GM21528 (cell line): ENCODE results near the gene AKR1B1.
A peak's percentile ranks its signal among the peaks of the same experiment; 100 is the strongest.

Source experiments
- ATAC-seq: cut with Tn5 transposase; IDR thresholded peaks from one replicate; pipeline ENCODE4 v1.9.1; 2021; ENCODE audit warnings: mild to moderate bottlenecking, moderate library complexity; ENCODE audit not compliant: unreplicated experiment, low FRiP score

Gene AKR1B1

DNA sequence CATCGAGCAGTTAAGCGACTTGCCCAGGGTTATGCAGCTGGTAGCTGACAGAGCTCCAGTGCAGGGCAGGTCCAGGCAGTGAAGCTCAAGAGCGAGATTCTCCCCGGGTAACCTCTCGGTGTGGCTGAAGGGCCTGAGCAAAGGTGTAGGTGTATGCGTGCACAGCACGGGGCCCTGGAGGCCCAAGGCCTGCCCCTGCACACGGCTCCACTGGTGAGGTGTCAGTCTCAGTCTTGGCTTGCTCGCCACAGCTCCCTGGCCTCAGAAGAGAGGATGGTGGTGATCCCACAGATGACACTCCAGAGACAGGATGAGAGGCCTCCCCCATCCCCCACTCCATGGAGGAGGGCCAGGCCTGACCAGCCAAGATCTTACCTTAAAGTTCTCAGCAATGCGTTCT lies 12.0 kb downstream of the AKR1B1 start:
- ATAC-seq = no peak

- ATAC-seq = no peak
These were observed 12.5 kb downstream of the AKR1B1 start for GRCh38 chr7:134446446-134446845.

DNA sequence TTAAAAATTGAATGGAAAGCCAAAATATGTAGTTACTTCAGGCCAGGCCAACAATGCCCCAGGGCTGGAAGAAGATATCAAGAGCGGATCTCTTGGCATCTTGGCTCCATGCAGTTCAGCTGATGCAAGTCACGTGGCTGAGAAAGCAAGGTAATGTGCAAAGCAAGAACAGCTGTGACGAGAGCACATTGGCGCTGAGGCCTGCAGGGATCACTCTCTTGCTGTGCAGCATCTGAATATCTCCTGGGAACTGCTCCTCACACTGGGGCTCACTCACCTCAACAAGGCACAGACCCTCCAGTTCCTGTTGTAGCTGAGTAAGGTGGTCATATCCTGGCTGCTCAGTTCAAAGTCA lies 14.0 kb downstream of the AKR1B1 start:
- ATAC-seq = no peak

DNA sequence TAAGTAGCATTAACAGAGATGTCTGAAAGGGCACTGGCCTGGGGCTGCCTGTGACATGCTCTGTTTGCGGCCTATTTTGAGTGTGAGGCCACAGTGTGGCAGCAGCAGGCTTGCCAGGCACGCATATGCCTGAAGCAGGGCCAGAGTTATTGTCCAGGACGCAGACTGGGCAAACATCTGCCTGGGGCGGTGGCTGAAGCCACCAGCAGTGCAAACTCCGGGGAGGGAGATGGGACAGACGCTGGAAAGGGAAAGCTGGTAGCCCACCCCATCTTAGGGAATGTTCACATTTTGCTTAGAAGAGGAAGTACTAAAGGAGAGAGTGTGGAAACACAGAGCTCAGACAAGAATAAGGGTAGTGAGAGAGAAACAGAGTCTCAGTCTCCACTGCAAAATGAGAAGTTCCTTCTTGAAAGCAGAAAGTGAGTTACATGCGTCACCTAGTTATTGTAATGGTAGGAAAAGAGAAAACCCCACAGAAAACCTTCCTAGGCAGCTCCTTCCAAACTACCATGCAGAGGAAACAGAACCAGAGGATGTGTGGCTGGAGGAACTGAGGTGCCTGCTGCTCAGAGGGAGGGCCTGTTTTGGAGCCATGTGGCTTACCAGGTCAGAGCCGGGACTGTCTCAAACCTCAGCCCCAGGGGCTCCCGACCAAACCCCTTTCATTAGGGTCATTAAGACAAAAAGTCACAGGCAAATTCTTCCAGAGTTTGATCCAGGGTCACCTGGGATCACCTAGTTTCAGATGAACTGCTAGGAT lies 14.5 kb downstream of the AKR1B1 start:
- no peak for ATAC-seq

GRCh38 chr7:134443396-134444070 lies 15.4 kb downstream of the AKR1B1 start:
- ATAC-seq = no peak

- ATAC-seq = no peak
These were observed 16.3 kb downstream of the AKR1B1 start for GRCh38 chr7:134442441-134443220.

DNA sequence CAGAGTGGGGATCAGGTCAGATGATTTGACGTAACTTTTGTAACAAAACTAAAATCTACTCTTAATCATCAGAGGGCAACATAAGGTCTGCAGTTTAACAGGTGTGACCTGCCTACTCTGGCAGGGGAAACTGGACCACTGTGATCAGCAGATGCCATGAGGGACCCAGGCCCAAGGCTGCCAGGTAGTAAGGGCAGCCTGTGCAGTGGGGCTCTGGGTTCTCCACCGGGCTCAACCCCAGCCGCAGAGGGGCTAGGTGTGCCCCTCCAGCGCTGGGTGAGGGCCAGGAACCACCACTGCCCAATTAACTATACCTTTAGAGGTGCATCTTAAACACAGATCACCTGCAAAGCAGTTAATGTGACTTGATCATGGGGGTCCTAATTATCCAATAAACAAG lies 17.6 kb downstream of the AKR1B1 start:
- no peak for ATAC-seq

DNA sequence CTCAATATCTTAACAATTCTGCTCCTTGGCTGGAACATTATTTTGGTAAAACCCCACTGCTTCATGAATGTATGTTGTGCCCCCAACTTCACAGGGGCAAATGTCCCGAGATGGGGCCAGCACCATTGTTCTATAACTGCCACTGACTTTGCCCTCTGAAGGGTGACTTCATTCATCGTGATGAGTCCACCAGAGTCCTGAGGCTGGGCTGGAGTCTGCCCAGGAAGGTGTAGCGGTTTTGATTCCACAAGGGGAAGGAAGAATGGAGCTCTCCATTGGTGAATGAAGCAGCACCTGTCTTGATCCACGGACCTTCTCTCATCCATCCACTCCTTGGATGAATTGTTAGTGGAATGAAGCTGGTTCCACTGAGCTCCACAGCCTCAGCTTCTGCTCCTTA lies 18.4 kb downstream of the AKR1B1 start:
- ATAC-seq = no peak

DNA sequence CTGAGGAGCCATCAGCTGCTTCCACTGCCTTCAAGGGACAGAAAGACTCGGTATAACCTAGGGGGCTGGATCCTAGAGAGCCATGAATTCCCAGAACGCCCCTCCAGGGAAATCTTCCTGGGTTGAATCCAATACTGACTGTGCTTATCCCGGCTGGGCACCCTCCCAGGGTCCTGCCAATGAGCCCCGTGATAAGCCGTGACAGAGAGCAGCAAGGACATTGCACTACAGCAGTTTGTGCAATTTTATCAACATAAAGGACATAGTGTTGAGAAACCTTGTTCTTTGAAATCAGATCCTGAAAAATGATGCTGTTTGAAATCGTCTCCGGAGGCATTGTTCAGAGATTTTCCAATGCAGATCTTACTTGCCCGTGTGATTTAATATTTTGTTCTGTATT lies 18.8 kb downstream of the AKR1B1 start:
- no peak for ATAC-seq

DNA sequence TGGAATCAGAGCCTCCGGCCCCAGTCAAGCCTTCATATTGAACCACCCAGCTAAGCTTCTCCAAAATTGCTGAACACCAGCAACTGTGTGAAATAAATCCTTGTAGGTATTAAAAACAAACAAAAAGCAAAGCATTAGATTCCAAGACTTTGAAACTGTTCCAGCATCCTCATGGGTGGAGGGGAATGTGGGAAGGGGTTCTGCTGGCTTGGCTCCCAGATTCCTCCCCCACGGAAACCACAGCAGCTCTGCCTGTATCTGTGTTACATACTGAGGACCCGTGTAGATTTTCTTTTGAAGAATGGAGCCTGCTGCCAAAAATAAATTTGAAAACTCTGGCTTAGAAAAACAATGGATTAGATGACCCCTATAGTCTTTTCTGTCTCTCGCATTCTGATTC lies 20.0 kb downstream of the AKR1B1 start:
- ATAC-seq = no peak

GRCh38 chr7:134435161-134435920 lies 23.6 kb downstream of the AKR1B1 start:
- no peak for ATAC-seq

DNA sequence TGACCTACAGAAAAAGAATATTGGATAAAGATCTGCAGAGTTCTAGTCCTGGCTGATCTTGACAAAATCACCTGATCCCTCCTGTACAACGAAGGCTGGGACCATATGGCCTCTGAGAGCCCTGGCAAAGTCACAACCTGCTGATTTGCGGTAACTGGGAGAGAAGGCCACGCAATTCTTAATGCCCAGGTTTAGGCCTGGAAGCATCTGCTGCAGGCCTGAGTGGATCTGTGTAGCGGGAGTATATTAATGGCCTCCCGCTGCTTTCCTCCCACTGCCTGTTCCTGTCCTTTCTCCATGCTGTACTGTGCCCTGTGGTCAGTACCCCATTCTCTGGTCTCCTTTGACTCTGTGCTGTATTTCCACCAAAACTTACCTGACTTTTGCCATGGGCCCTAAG lies 24.2 kb downstream of the AKR1B1 start:
- ATAC-seq = no peak

DNA sequence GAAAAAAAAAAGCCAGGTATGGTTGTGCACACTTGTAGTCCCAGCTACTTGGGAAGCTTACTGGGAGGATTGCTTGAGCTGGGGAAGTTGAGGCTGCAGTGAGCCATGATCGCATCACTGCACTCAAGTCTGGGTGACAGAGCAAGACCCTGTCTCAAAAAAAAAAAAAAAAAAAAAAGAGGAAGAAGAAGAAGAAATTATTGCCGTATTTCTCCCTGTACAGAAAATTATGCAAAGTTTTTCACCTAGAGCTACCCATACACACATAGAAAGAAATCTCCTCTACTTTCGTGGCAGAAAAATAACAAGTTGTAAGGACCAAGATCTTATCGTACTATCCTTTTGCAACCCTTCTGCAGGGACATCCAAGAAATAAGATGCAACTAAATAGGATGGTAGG lies 25.5 kb downstream of the AKR1B1 start:
- no peak for ATAC-seq

DNA sequence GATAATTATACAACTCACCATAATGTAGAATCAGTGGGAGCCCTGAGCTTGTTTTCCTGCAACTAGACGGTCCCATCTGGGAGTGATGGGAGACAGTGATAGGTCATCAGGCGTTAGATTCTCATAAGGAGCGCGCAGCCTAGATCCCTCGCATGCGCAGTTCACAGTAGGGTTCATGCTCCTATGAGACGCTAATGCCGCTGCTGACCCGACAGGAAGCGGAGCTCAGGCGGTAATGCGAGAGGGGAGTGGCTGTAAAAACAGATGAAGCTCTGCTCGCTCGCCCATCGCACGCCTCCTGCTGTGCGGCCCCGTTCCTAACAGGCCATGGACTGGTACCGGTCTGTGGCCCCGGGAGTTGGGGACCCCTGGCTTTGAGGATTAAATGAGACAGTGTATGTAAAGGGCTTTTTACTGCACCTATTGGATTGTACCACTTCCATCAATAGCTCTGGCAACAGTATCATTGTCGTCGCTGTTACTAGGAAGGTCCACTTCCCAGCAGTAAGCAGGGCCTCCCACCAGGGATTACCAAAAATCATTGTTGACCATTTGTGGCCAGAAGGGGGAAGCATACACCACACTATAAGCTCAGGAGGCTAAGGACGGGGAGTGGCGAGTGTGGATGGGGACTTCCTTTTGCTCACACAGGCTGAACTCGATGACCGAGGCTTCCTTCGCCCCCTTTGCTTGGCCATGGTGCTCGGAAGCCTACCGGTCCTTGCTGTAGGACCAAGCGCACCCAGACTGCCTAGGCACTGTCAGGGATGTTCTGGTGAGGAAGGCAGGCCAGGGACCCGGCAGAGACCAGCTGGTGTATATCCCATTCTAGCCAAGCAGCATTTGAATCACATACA lies 26.4 kb downstream of the AKR1B1 start:
- ATAC-seq = peak; percentile 98

DNA sequence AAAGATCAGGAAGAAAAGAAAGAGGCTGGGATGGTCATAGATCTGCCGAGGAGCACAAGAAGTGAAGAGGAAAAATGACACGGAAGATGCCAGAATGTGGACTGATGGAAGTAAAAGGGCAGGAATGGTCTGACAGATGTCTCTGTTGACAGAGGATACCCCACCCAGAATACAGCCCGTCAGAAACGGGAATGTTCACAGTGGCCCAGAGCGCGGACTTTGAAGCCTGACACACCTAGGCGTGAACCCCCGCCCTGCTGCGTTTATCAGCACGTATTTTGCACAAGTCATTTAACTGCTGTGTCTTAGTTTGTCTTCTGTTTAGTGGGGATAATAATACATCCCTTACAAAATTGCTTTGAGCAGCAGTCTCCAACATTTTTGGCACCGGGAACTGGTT lies 27.1 kb downstream of the AKR1B1 start:
- ATAC-seq = no peak

DNA sequence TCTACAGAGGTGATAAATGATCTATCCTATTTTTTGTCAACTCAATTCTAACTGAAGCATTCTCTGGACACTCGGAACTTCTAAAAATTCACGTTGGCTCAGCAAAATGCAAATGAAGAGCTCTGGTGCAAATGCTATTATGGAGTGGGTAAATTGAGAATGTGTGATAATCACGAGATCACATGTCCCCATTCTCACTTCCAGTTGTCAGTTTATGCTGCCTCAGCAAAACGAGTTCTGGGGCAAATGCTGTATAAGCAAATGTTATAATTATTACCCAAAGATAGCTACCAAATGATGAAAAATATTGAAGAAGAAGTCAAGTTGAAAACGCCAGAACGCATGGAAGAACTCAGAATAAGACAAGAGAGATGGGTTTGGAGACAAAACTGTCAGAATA lies 29.4 kb downstream of the AKR1B1 start:
- no peak for ATAC-seq

DNA sequence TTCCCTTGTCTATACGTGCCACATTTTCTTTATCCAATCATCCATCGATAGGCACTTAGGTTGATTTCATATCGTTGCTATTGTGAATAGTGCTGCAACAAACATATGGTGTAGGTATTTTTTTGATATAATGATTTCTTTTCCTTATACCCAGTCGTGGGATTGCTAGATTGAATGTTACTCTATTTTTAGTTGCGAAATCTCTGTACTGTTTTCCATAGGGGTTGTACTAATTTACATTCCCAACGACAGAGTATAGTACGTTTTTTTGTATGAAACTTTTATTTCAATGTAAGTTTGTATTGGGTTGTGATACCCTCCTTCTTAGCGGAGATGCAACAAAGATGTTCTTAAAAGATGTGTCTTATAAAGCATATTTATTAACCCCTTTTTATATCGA lies 30.0 kb downstream of the AKR1B1 start:
- no peak for ATAC-seq

DNA sequence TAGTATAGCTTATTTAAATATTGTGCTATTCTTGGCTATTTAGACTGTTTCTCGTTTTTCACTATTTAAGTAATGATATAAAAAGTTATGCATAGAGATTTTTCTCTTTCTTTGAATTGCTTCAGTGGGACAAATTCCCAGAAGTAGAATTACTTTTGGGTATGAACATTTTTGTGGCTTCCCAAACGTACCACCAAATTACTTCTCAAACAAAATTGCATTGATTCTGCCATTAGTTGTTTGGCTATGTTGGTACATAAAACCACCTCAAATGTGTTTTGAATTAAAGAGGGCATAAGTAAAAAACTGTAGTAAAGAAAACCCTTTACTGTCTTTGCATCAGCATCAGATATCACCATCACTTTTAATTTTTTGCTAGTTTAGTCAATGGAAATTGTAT lies 31.0 kb downstream of the AKR1B1 start:
- no peak for ATAC-seq

DNA sequence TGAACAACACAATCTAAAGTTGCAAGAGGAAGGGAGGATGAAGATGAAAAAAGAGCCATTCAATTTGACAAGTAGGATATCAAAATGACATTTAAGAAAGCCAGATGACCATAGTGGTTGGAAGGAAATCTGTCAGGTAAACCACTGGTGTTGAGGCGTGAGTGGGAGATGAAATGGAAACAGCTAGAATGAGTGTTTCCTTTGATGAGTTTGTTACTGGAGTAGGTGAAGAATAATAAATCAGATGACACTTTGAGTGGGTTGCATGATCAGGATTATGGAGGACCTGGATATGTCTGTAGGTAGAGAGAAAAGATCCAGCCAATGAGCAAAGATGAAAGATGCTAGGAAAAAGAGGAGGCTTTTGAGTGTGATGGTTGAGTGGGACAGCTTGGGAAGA lies 33.1 kb downstream of the AKR1B1 start:
- ATAC-seq = no peak

- ATAC-seq = no peak
These were observed 36.3 kb downstream of the AKR1B1 start for GRCh38 chr7:134422638-134423037.
